22Rv1 (cell line): ENCODE results near the gene IFNA10.
"Not testable (repeated sequence)": the region's sequence is repeated elsewhere in the genome, so short reads cannot be mapped to it uniquely, and the experiment has no call there.

Source experiments
- ZFX ChIP-seq: fragments of 450-650 bp; IDR thresholded peaks from 2 replicates; pipeline ENCODE4 v1.6.1; 2017; ENCODE audit warnings: antibody characterized with exemption, borderline replicate concordance
- TF ChIP-seq, protein P1 (sequence below): fragments of 450-650 bp; IDR thresholded peaks from 2 replicates; pipeline ENCODE4 v1.5.1; 2017; ENCODE audit warnings: mild to moderate bottlenecking

DNA sequence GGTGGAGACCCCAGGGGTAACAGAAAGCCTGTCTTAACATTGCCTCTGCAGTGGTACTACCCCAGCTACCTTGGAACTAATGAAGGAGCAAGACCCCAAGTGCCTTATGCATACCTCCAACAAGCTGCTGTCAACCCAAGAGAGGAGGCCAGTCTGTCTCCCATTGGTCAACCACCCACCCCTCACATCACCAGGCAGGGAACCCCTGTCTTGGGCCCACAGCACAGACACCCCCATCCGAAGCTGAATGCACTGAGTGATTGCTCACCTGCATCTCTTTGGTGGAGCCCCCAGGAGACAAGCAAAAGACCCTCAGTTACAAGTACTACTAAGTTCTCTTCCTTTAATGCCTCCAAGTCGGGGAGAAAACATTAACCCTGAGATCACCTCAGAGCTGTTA, 5.2 kb upstream of the IFNA10 start:
- TF ChIP-seq, protein P1, sequence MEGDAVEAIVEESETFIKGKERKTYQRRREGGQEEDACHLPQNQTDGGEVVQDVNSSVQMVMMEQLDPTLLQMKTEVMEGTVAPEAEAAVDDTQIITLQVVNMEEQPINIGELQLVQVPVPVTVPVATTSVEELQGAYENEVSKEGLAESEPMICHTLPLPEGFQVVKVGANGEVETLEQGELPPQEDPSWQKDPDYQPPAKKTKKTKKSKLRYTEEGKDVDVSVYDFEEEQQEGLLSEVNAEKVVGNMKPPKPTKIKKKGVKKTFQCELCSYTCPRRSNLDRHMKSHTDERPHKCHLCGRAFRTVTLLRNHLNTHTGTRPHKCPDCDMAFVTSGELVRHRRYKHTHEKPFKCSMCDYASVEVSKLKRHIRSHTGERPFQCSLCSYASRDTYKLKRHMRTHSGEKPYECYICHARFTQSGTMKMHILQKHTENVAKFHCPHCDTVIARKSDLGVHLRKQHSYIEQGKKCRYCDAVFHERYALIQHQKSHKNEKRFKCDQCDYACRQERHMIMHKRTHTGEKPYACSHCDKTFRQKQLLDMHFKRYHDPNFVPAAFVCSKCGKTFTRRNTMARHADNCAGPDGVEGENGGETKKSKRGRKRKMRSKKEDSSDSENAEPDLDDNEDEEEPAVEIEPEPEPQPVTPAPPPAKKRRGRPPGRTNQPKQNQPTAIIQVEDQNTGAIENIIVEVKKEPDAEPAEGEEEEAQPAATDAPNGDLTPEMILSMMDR: not testable (repeated sequence)
- not testable (repeated sequence) for TF ChIP-seq ZFX
